NCI-H1694 (cell line): Measurements from ENCODE around the gene TSC22D1.

Experiments used
- DNase-seq: peaks from one replicate; lab custom pipeline; 2025; lab: John Stamatoyannopoulos, UW

TSC22D1 gene

GRCh38 chr13:44404261-44405132, 171.6 kb downstream of the TSC22D1 start:
- no peak for DNase-seq

GRCh38 chr13:44403461-44404056, 172.6 kb downstream of the TSC22D1 start:
- DNase-seq = no peak

GRCh38 chr13:44402899-44403445, 173.2 kb downstream of the TSC22D1 start:
- no peak for DNase-seq

- no peak for DNase-seq
Measured at GRCh38 chr13:44401577-44401976, 174.6 kb downstream of the TSC22D1 start.

- no peak for DNase-seq
Measured at GRCh38 chr13:44400736-44401135, 175.4 kb downstream of the TSC22D1 start.

- DNase-seq = no peak
Measured at GRCh38 chr13:44399074-44399473, 177.1 kb downstream of the TSC22D1 start.

- DNase-seq = no peak
Measured at GRCh38 chr13:44398606-44399005, 177.5 kb downstream of the TSC22D1 start.

- no peak for DNase-seq
Measured at GRCh38 chr13:44397766-44398223, 178.3 kb downstream of the TSC22D1 start.

GRCh38 chr13:44396701-44397580, 179.2 kb downstream of the TSC22D1 start:
- no peak for DNase-seq

- no peak for DNase-seq
Measured at GRCh38 chr13:44395976-44396694, 180.0 kb downstream of the TSC22D1 start.

- no peak for DNase-seq
Measured at GRCh38 chr13:44394658-44395057, 181.5 kb downstream of the TSC22D1 start.

- no peak for DNase-seq
Measured at GRCh38 chr13:44393391-44393790, 182.7 kb downstream of the TSC22D1 start.

- no peak for DNase-seq
Measured at GRCh38 chr13:44389876-44390275, 186.3 kb downstream of the TSC22D1 start.

GRCh38 chr13:44389060-44389666, 187.0 kb downstream of the TSC22D1 start:
- no peak for DNase-seq

- no peak for DNase-seq
Measured at GRCh38 chr13:44388427-44389059, 187.6 kb downstream of the TSC22D1 start.

GRCh38 chr13:44386913-44387556, 189.1 kb downstream of the TSC22D1 start:
- no peak for DNase-seq

GRCh38 chr13:44385847-44386246, 190.3 kb downstream of the TSC22D1 start:
- DNase-seq = no peak

GRCh38 chr13:44385401-44385800, 190.7 kb downstream of the TSC22D1 start:
- no peak for DNase-seq

- no peak for DNase-seq
Measured at GRCh38 chr13:44384778-44385177, 191.4 kb downstream of the TSC22D1 start.

- no peak for DNase-seq
Measured at GRCh38 chr13:44383945-44384344, 192.2 kb downstream of the TSC22D1 start.
